Measurements from ENCODE around the gene C10orf105. TPM values are rescaled to one million over a fixed set of nuclear protein-coding genes. Genes with fewer than 3 reads are reported as not detected.

C10orf105 gene
- total and polyA plus RNA-seq, 2 of the 8 experiments (the other 6 are each of a cell fraction or from before 2014, with no cell fraction given): 0.71 to 0.73 TPM

GRCh38 chr10:71753960-71754505, 34.5 kb upstream of the C10orf105 start:
- ChIA-PET POLR2A (ENCODE audit: partially characterized antibody) (no interaction called here), CTCF (ENCODE audit: partially characterized antibody) (interaction anchor here (1.2 to 2.5 kb wide), 4 partner anchors 19 to 434 kb away, joined by 3 to 9 read pairs (median 4); partner anchors contain the start of genes C10orf105 and VSIR)
- Histone ChIP-seq H2BK12ac (ENCODE audit: low read depth, low read length) (no peak overlapping the region), H4K5ac (ENCODE audit: insufficient read length, low read depth, low read length) (no peak overlapping the region), H3K4ac (replicated peaks; ENCODE audit: insufficient read length, low read depth, low read length) (no peak overlapping the region), H3K23me2 (ENCODE audit: low read depth, low read length) (no peaks in the 10 kb centered on the region), H3K79me1 (ENCODE audit: low read depth, low read length) (no peaks in the 10 kb centered on the region), H2AK5ac (ENCODE audit: low read depth, low read length) (no peak overlapping the region), H2BK5ac (ENCODE audit: low read depth, low read length) (no peak overlapping the region), H2BK15ac (ENCODE audit: low read length) (no peak overlapping the region), H3K36me3 (ENCODE audit: control insufficient read depth in 2 of 4, insufficient read depth in 4 of 4, low read length in 3 of 4) (no peaks in the 10 kb centered on the region), H2BK120ac (replicated peaks; ENCODE audit: low read depth, low read length) (no peak overlapping the region), H3K14ac (ENCODE audit: insufficient read length) (no peak overlapping the region), H3K27me3 (replicated peaks in 1 of 4; ENCODE audit: control insufficient read depth in 3 of 4, extremely low read depth in 1 of 4, insufficient read depth in 3 of 4, low read length in 3 of 4) (no peaks in the 10 kb centered on the region; a peak in 2 of 7 replicates), H3K4me3 (ENCODE audit: extremely low read depth in 1 of 4, insufficient read depth in 2 of 4, low read depth in 3 of 4, low read length in 4 of 4) (no peak overlapping the region), H3K18ac (ENCODE audit: extremely low read depth, low read length) (no peak overlapping the region), H3K56ac (replicated peaks; ENCODE audit: insufficient read length, low read depth, low read length) (no peak overlapping the region), H2BK20ac (ENCODE audit: low read length) (no peak overlapping the region), H4K91ac (replicated peaks; ENCODE audit: insufficient read length, low read length) (no peak overlapping the region), H3K9ac (replicated peaks in 1 of 4; ENCODE audit: extremely low read depth in 1 of 4, low read depth in 3 of 4, low read length in 3 of 4) (no peak overlapping the region), H3K27ac (ENCODE audit: low read depth, low read length) (no peak overlapping the region), H3K23ac (ENCODE audit: insufficient read length) (no peak overlapping the region), H4K20me1 (replicated peaks in 1 of 2; ENCODE audit: control insufficient read depth in 1 of 2, insufficient read depth in 2 of 2, low read length in 2 of 2) (no peaks in the 10 kb centered on the region), H3K4me1 (replicated peaks in 1 of 4; ENCODE audit: control insufficient read depth in 3 of 4, insufficient read depth in 4 of 4, low read length in 3 of 4) (peaks cover 0 to 7% (median 4%) of the 10 kb centered on the region in 4 experiments; a peak in 5 of 7 replicates), H4K8ac (ENCODE audit: extremely low read depth, insufficient read depth, low read length) (no peak overlapping the region), H3K79me2 (ENCODE audit: control insufficient read depth in 1 of 2, insufficient read depth in 2 of 2, low read length in 2 of 2) (no peaks in the 10 kb centered on the region), H3K9me3 (ENCODE audit: insufficient read depth in 2 of 2, low read depth in 1 of 2, low read length in 1 of 2) (no peaks in the 10 kb centered on the region), H3K4me2 (ENCODE audit: insufficient read depth in 1 of 2, low read depth in 2 of 2, low read length in 2 of 2) (no peak overlapping the region), H2AFZ (ENCODE audit: low read length) (no peak overlapping the region)
- WGBS, 2 experiments (ENCODE audit: extremely low coverage in 1 of 2, insufficient coverage in 1 of 2, insufficient read length in 1 of 2, insufficient replicate concordance in 2 of 2, low coverage in 1 of 2, low lambda C conversion rate in 2 of 2, missing lambda C conversion rate in 1 of 2): 79% methylated on average over 8 of the region's 8 CpGs; no CpG with 5 or more reads in 1 of the 2 experiments
- DNase-seq (ENCODE audit: low read depth in 1 of 2, low spot score in 2 of 2) (no peak), FAIRE-seq (no peak)
- no peak for TF ChIP-seq SP1 (IDR thresholded peaks at IDR 0.05; ENCODE audit: low read depth, low read length)
- TF ChIP-seq CHD1 (IDR thresholded peaks at IDR 0.05; ENCODE audit: low read depth, low read length): no peak
- no peak for TF ChIP-seq CTBP2 (IDR thresholded peaks at IDR 0.05; ENCODE audit: borderline replicate concordance, insufficient read depth, insufficient read length, low read length)
- TF ChIP-seq YY1 (IDR thresholded peaks at IDR 0.05; ENCODE audit: low read depth, low read length): no peak
- TF ChIP-seq RNF2 (IDR thresholded peaks at IDR 0.05; ENCODE audit: borderline replicate concordance, low read depth, low read length, missing control alignments, poor library complexity, severe bottlenecking): no peak
- TF ChIP-seq HDAC2 (IDR thresholded peaks at IDR 0.05; ENCODE audit: borderline replicate concordance in 1 of 2, low read depth in 2 of 2, low read length in 2 of 2): no peak
- no peak for TF ChIP-seq MAFK (IDR thresholded peaks at IDR 0.05; ENCODE audit: low read depth, low read length)
- TF ChIP-seq TAF7 (optimal IDR thresholded peaks at IDR 0.05; ENCODE audit: borderline replicate concordance, low read depth, low read length): no peak
- TF ChIP-seq KDM4A (IDR thresholded peaks at IDR 0.05; ENCODE audit: low read depth, low read length, severe bottlenecking): no peak
- no peak for TF ChIP-seq E2F6 (IDR thresholded peaks at IDR 0.05)
- no peak for TF ChIP-seq BCL11A (IDR thresholded peaks at IDR 0.05; ENCODE audit: low read depth in 2 of 2, low read length in 2 of 2)
- TF ChIP-seq NANOG (IDR thresholded peaks at IDR 0.05; ENCODE audit: insufficient read depth, low read depth, low read length, poor library complexity, severe bottlenecking): no peak
